Upper lobe of left lung (tissue), 6 donors: ENCODE results near the gene EPS8L2. TPM values are rescaled to one million over a fixed set of nuclear protein-coding genes. Genes with fewer than 3 reads are reported as not detected.

Experiments used
- ATAC-seq, 2 donors: fragments of 200-7000 bp; cut with Tn5 transposase; one replicate each; pipeline ENCODE4 v1.9.1; 2022; ENCODE audit warnings: mild to moderate bottlenecking in 2 of 2, moderate library complexity in 2 of 2; ENCODE audit not compliant: low FRiP score in 2 of 2
- DNase-seq, 2 donors: peaks; one replicate each; pipeline ENCODE4 v3.0.0-alpha.2; 2019 to 2020
- H3K27ac ChIP-seq, 4 donors: fragments of 200-600 bp; sonication (generic); one replicate each; pipeline ENCODE4 v1.5.1; 2016 to 2019
- H3K27me3 ChIP-seq, 4 donors: fragments of 200-600 bp; sonication (generic); one replicate each; pipeline ENCODE4 v1.5.1; 2017 to 2019
- H3K36me3 ChIP-seq, 4 donors: fragments of 200-600 bp; sonication (generic); one replicate each; pipeline ENCODE4 v1.5.1; 2016 to 2019
- H3K4me1 ChIP-seq, 4 donors: fragments of 200-600 bp; sonication (generic); one replicate each; pipeline ENCODE4 v1.5.1; 2018 to 2019
- H3K4me3 ChIP-seq, 4 donors: fragments of 200-600 bp; sonication (generic); one replicate each; pipeline ENCODE4 v1.5.1; 2017 to 2019; ENCODE audit warnings: mild to moderate bottlenecking in 2 of 4, moderate library complexity in 1 of 4
- H3K9me3 ChIP-seq, 4 donors: fragments of 200-600 bp; sonication (generic); one replicate each; pipeline ENCODE4 v1.5.1; 2018 to 2019
- CTCF ChIP-seq, 6 experiments: fragments of 450-650 bp in 4 of 6; fragments of 200-600 bp in 2 of 6; sonication (generic) in 2 of 6; IDR thresholded peaks; one replicate each; pipeline ENCODE4 v1.5.1; 2016 to 2019; ENCODE audit warnings: antibody characterized with exemption in 6 of 6
- EP300 ChIP-seq, 4 donors: sonication (generic); formaldehyde crosslinking; IDR thresholded peaks; one replicate each; pipeline ENCODE4 v1.5.1; 2017; ENCODE audit warnings: antibody characterized with exemption in 4 of 4, control low read depth in 2 of 4
- POLR2A ChIP-seq, 4 donors: fragments of 450-650 bp; IDR thresholded peaks; one replicate each; pipeline ENCODE4 v1.5.1; 2016 to 2017; ENCODE audit warnings: antibody characterized with exemption in 4 of 4, mild to moderate bottlenecking in 2 of 4
- POLR2AphosphoS5 ChIP-seq, 2 donors: sonication (generic); formaldehyde crosslinking; IDR thresholded peaks; one replicate each; pipeline ENCODE4 v1.5.1; 2017; ENCODE audit warnings: antibody characterized with exemption in 2 of 2
- WGBS, 2 donors: methylation state at CpG; one replicate each; pipeline ENCODE4 v1.1.5; 2017 to 2018; 5-methylcytosine and 5-hydroxymethylcytosine counted together
- total RNA-seq, 6 donors: library from RNA; depleted of rRNA in 4 of 6; stranded (reverse); fragments of >200 nt in 4 of 6; gene quantifications; one replicate each; pipeline versions ENCODE4 v1.1.0 to v1.2.1, GENCODE V29; 2016 to 2021
- donor health status: DM: no; HTN: no; CAD: no; lungs with moderate emphysema.
- donor health status: DM: no; HTN: yes; CAD: no; lungs with severe emphysema.

Gene EPS8L2
- total RNA-seq, 6 donors from 2014 or later = 120 to 497 (median 199) TPM

DNA sequence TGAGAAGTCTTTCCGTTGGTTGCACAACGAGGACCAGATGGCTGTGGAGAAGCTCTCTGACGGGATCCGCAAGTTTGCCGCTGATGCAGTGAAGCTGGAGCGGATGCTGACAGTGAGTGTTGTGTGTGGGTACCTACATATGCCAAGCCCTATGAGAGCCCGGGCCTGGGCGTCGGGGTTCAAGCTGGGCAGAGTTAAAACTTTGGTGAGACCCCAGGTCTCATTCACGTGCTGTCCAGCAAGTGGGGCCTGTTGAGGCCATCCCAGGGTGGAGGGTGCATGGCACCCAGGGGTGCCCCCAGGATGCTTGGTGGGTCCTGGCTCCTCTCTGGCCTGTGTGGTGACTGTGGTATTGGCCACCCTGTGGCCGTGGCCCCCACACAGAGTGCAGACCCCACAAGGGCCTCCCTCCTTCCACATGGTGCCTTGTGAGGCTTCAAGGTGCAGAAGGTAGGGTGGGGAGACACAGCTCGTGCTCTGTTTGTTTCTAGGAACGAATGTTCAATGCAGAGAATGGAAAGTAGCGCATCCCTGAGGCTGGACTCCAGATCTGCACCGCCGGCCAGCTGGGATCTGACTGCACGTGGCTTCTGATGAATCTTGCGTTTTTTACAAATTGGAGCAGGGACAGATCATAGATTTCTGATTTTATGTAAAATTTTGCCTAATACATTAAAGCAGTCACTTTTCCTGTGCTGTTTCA lies 58.4 kb downstream of the EPS8L2 start:
- H3K4me3 ChIP-seq = no peak overlapping the region
- DNase-seq = no peak
- no peak overlapping the region for H3K27ac ChIP-seq
- H3K27me3 ChIP-seq = no peaks in the 10 kb centered on the region
- 91 to 92% methylated on average over 17 to 18 of the region's 18 CpGs for WGBS, 2 donors
- H3K9me3 ChIP-seq = no peaks in the 10 kb centered on the region
- ATAC-seq = no peak
- no peak for TF ChIP-seq POLR2AphosphoS5 (IDR thresholded peaks at IDR 0.05)
- no peak for TF ChIP-seq CTCF (IDR thresholded peaks at IDR 0.05)
- TF ChIP-seq POLR2A (IDR thresholded peaks at IDR 0.05) = no peak
- no peak for TF ChIP-seq EP300 (IDR thresholded peaks at IDR 0.05)
- H3K4me1 ChIP-seq = peaks cover 0 to 7% (median 6%) of the 10 kb centered on the region in 4 donors
- peaks cover 32 to 70% (median 59%) of the 10 kb centered on the region in 4 donors for H3K36me3 ChIP-seq

DNA sequence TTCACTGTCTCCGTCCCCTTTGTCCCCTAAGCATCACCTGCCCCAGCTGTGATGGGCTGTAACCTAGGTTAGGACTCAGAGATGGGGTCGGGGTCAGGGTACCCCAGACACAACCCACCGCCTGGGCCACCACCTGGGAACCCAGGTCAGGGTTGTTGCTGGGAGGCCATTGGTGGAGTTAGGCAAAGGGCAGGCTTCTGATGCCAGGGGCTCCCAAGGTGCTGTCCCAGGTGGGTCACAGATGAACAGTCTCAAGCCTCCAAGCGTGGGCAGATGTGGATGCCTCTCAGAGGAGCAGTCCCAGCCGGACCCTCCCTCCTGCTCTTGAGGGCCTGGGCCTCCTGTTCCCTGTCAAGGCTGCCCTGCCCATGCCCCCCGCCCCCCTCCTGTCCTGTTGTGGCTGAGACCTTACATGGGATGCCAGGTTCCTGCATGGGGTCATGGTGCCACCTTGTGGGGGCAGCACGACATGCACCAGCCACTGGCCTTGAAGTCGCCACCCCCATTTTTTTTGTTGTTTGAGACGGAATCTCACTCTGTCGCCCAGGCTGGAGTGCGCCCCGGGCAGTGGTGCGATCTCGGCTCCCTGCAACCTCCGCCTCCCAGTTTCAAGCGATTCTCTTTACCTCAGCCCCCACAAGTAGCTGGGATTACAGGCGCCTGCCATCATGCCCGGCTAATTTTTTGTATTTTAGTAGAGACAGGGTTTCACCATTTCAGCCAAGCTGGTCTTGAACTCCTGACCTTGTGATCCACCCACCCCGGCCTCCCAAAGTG lies 59.2 kb downstream of the EPS8L2 start:
- ATAC-seq = peak; percentile 64 to 65
- H3K27ac ChIP-seq = peak overlapping the region in 1 of 4 donors; percentile 16
- no peaks in the 10 kb centered on the region for H3K9me3 ChIP-seq
- H3K4me1 ChIP-seq = peaks cover 0 to 7% (median 6%) of the 10 kb centered on the region in 4 donors
- DNase-seq = peak; percentile 69 to 76
- TF ChIP-seq CTCF (IDR thresholded peaks at IDR 0.05) (peak; percentile 57 to 79 (median 68)), POLR2AphosphoS5 (IDR thresholded peaks at IDR 0.05) (no peak), POLR2A (IDR thresholded peaks at IDR 0.05) (peak in 1 of 4 donors; percentile 12)
- H3K27me3 ChIP-seq = no peaks in the 10 kb centered on the region
- peaks cover 25 to 65% (median 57%) of the 10 kb centered on the region in 4 donors for H3K36me3 ChIP-seq
- 73 to 74% methylated on average over 15 to 18 of the region's 19 CpGs for WGBS, 2 donors
- no peak overlapping the region for H3K4me3 ChIP-seq

DNA sequence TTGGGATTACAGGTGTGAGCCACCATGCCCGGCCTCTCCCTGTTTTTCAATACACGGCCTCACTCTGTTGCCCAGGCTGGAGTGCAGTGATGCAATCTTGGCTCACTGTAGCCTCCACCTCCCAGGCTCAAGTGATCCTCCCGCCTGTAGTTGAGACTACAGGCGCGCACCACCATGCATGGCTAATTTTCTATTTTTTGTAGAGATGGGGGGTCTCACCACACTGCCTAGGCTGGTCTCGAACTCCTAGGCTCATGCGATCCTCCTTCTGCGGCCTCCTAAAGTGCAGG lies 59.7 kb downstream of the EPS8L2 start:
- DNase-seq (no peak), ATAC-seq (no peak)
- Histone ChIP-seq H3K27ac (peak overlapping the region in 1 of 4 donors; percentile 16), H3K27me3 (no peaks in the 10 kb centered on the region), H3K36me3 (peaks cover 20 to 65% (median 57%) of the 10 kb centered on the region in 4 donors), H3K4me1 (peaks cover 0 to 7% (median 6%) of the 10 kb centered on the region in 4 donors), H3K9me3 (no peaks in the 10 kb centered on the region), H3K4me3 (no peak overlapping the region)
- WGBS, 2 donors = 93 to 95% methylated on average over 8 of the region's 8 CpGs
- no peak for TF ChIP-seq POLR2AphosphoS5 (IDR thresholded peaks at IDR 0.05)

- TF ChIP-seq EP300 (IDR thresholded peaks at IDR 0.05) (no peak), POLR2A (IDR thresholded peaks at IDR 0.05) (no peak), POLR2AphosphoS5 (IDR thresholded peaks at IDR 0.05) (no peak), CTCF (IDR thresholded peaks at IDR 0.05) (no peak)
- no peaks in the 10 kb centered on the region for H3K9me3 ChIP-seq
- H3K4me1 ChIP-seq = peaks cover 0 to 7% (median 6%) of the 10 kb centered on the region in 4 donors
- 84 to 85% methylated on average over 9 of the region's 11 CpGs for WGBS, 2 donors
- no peak for DNase-seq
- no peak overlapping the region for H3K27ac ChIP-seq
- no peaks in the 10 kb centered on the region for H3K27me3 ChIP-seq
- no peak for ATAC-seq
- peaks cover 17 to 65% (median 58%) of the 10 kb centered on the region in 4 donors for H3K36me3 ChIP-seq
- no peak overlapping the region for H3K4me3 ChIP-seq
Measured at GRCh38 chr11:766106-766935, 60.3 kb downstream of the EPS8L2 start.

DNA sequence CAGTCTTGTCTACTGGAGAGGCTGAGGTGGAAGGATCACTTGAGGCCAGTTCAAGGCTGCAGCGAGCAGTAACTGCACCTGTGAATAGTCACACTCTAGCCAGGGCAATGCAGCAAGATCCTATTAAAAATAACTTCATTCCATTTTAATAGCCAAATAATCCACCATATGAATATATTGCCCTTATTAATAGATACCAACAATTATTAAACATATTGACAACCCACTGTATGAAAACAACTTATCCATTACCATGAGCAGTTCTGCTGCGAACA lies 60.8 kb downstream of the EPS8L2 start:
- Histone ChIP-seq H3K9me3 (no peaks in the 10 kb centered on the region), H3K36me3 (peaks cover 16 to 65% (median 58%) of the 10 kb centered on the region in 4 donors), H3K27me3 (no peaks in the 10 kb centered on the region), H3K4me1 (peaks cover 0 to 7% (median 6%) of the 10 kb centered on the region in 4 donors), H3K27ac (no peak overlapping the region), H3K4me3 (no peak overlapping the region)
- TF ChIP-seq POLR2AphosphoS5 (IDR thresholded peaks at IDR 0.05) (no peak), POLR2A (IDR thresholded peaks at IDR 0.05) (no peak), EP300 (IDR thresholded peaks at IDR 0.05) (no peak), CTCF (IDR thresholded peaks at IDR 0.05) (no peak)
- no peak for ATAC-seq
- 94 to 100% methylated on average over 2 of the region's 2 CpGs for WGBS, 2 donors
- DNase-seq = no peak
